GM06990 (cell line): Measurements from ENCODE around the gene DSCAM.
"Not testable (repeated sequence)": the region's sequence is repeated elsewhere in the genome, so short reads cannot be mapped to it uniquely, and the experiment has no call there.

Experiments used
- DNase-seq: peaks from one replicate; pipeline ENCODE4 v3.0.0-alpha.2; 2011; ENCODE audit not compliant: insufficient read length; ENCODE audit errors: extremely low read depth
- H3K27me3 ChIP-seq: replicated peaks from 2 replicates; pipeline ENCODE4 v1.6.0; 2011; ENCODE audit warnings: low read length; ENCODE audit not compliant: control insufficient read depth, insufficient read depth
- H3K36me3 ChIP-seq: 2 replicates; pipeline ENCODE4 v1.5.1; 2011; ENCODE audit warnings: low read length; ENCODE audit not compliant: control insufficient read depth, insufficient read depth
- H3K4me3 ChIP-seq: replicated peaks from 2 replicates; pipeline ENCODE4 v1.5.1; 2011; ENCODE audit warnings: low read depth, mild to moderate bottlenecking, control low read depth, low read length
- CTCF ChIP-seq: IDR thresholded peaks from 2 replicates; pipeline ENCODE4 v1.5.1; 2011; ENCODE audit warnings: low read length, control low read depth, mild to moderate bottlenecking, inconsistent platforms; ENCODE audit not compliant: insufficient read depth, poor library complexity, severe bottlenecking

DSCAM gene

GRCh38 chr21:40186045-40186444 is 660.9 kb downstream of the DSCAM start:
- H3K27me3 ChIP-seq: no peaks in the 10 kb centered on the region
- H3K36me3 ChIP-seq: no peaks in the 10 kb centered on the region
- no peak for TF ChIP-seq CTCF
- no peak overlapping the region for H3K4me3 ChIP-seq
- no peak for DNase-seq

DNA sequence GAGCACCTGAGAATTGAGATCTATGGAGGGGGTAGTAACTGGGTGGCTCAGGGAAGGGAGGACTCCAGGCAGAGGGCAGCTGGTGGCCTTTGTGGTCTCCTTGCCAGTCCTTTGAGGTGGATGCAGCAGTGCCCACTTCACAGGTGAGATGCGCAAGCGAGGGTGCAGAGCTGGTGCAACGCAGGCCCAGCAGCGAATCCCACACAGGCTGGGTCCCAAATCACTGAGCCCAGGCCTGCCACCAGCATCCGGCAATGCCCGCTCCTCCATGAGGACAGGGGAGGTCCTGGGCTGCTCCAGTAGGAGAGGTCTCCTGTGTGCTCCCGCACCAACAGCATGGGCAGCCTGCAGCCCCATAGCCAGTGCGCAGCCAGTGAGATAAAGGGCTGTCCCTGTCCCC is 661.8 kb downstream of the DSCAM start:
- Histone ChIP-seq H3K4me3 (no peak overlapping the region), H3K36me3 (no peaks in the 10 kb centered on the region), H3K27me3 (no peaks in the 10 kb centered on the region)
- no peak for TF ChIP-seq CTCF
- no peak for DNase-seq

DNA sequence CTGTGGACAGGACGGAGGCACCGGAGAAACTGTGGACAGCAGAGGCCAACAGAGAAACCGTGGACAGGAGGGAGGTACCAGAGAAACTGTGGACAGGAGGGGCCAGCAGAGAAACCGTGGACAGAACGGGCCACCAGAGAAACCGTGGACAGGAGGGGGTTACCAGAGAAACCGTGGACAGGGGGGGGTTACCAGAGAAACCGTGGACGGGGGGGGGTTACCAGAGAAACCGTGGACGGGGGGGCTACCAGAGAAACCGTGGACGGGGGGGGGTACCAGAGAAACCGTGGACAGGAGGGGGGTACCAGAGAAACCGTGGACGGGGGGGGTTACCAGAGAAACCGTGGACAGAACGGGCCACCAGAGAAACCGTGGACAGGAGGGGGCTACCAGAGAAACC is 664.5 kb downstream of the DSCAM start:
- H3K4me3 ChIP-seq, H3K27me3 ChIP-seq, H3K36me3 ChIP-seq, DNase-seq: not testable (repeated sequence)

DNA sequence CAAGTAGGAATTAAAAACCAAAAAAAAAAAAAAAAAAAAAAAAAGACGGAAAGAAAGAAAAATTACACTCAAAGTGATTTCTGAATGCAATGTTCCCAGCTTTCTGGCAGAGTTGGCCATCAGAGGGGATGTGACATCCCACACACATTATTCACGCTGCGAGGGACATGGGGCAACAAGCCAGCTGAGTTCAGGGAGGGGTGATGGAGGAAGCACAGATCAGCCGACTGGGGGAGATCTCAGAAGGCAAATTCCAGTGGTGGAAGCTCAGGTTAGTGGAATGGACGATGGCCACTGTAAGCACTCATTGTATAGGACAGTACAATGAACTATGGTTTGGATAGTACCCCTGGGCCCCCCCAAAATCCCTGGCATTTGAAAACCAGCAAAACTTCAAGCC is 667.8 kb downstream of the DSCAM start:
- H3K27me3 ChIP-seq: no peaks in the 10 kb centered on the region
- H3K4me3 ChIP-seq: no peak overlapping the region
- no peak for DNase-seq
- TF ChIP-seq CTCF: no peak
- no peaks in the 10 kb centered on the region for H3K36me3 ChIP-seq

GRCh38 chr21:40178726-40179125 is 668.2 kb downstream of the DSCAM start:
- Histone ChIP-seq H3K36me3 (no peaks in the 10 kb centered on the region), H3K27me3 (no peaks in the 10 kb centered on the region), H3K4me3 (no peak overlapping the region)
- no peak for TF ChIP-seq CTCF
- no peak for DNase-seq

DNA sequence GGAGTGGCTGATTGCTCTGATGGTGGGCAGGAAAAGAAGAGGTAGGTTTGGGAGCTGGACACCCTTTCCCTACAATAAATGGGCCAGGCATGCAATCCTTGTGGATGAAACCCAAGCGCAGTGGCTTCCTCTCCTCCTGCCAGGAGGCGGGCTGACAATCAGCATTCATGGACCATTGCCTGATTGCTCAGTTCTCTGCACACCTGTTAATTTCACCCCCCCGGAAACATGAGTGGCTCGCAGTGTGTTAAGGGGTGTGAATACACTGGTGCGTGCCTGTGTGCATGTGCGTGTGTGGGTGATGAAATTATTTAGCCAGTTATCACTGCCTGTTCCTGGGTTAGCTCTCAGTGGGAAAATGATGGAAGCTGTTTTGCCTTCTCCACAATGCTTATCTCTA is 669.0 kb downstream of the DSCAM start:
- Histone ChIP-seq H3K36me3 (no peaks in the 10 kb centered on the region), H3K4me3 (no peak overlapping the region), H3K27me3 (no peaks in the 10 kb centered on the region)
- no peak for DNase-seq
- no peak for TF ChIP-seq CTCF

- DNase-seq: no peak
- Histone ChIP-seq H3K27me3 (no peaks in the 10 kb centered on the region), H3K36me3 (no peaks in the 10 kb centered on the region), H3K4me3 (no peak overlapping the region)
- no peak for TF ChIP-seq CTCF
These were observed 670.2 kb downstream of the DSCAM start for GRCh38 chr21:40176724-40177123.
